ENCODE measurements around the gene RNF17.

Gene RNF17

GRCh38 chr13:24866488-24866887 lies 102.5 kb downstream of the RNF17 start:
- Histone ChIP-seq H3K4me3 (no peak overlapping the region), H3K27ac (no peak overlapping the region)
- DNase-seq (ENCODE audit: low spot score) = no peak
- TF ChIP-seq CTCF (IDR thresholded peaks at IDR 0.05) = no peak

- no peak for TF ChIP-seq CTCF (IDR thresholded peaks at IDR 0.05)
- DNase-seq (ENCODE audit: low spot score) = no peak
- Histone ChIP-seq H3K27ac (no peak overlapping the region), H3K4me3 (no peak overlapping the region)
Observed at GRCh38 chr13:24868874-24869273, 104.9 kb downstream of the RNF17 start.

GRCh38 chr13:24870380-24870760 lies 106.4 kb downstream of the RNF17 start:
- no peak overlapping the region for H3K27ac ChIP-seq
- no peak for DNase-seq (ENCODE audit: low spot score)
- no peak overlapping the region for H3K4me3 ChIP-seq
- TF ChIP-seq CTCF (IDR thresholded peaks at IDR 0.05) = no peak

- TF ChIP-seq CTCF (IDR thresholded peaks at IDR 0.05) = no peak
- Histone ChIP-seq H3K4me3 (no peak overlapping the region), H3K27ac (no peak overlapping the region)
- DNase-seq (ENCODE audit: low spot score) = no peak
Observed at GRCh38 chr13:24875566-24875965, 111.6 kb downstream of the RNF17 start.

GRCh38 chr13:24877531-24877930 lies 113.6 kb downstream of the RNF17 start:
- no peak for TF ChIP-seq CTCF (IDR thresholded peaks at IDR 0.05)
- no peak overlapping the region for H3K4me3 ChIP-seq
- DNase-seq (ENCODE audit: low spot score) = no peak
- H3K27ac ChIP-seq = no peak overlapping the region

- TF ChIP-seq CTCF (IDR thresholded peaks at IDR 0.05) = no peak
- no peak overlapping the region for H3K4me3 ChIP-seq
- no peak overlapping the region for H3K27ac ChIP-seq
- no peak for DNase-seq (ENCODE audit: low spot score)
Observed at GRCh38 chr13:24878340-24878739, 114.4 kb downstream of the RNF17 start.

GRCh38 chr13:24882665-24883064 lies 118.7 kb downstream of the RNF17 start:
- no peak for TF ChIP-seq CTCF (IDR thresholded peaks at IDR 0.05)
- DNase-seq (ENCODE audit: low spot score) = no peak
- H3K4me3 ChIP-seq = no peak overlapping the region
- no peak overlapping the region for H3K27ac ChIP-seq

Measured in coronary artery (tissue), 2 donors.